Fibroblast of gingiva (primary cell): ENCODE data around the gene LAMA5.

ENCODE experiments used
- DNase-seq: peaks from one replicate; pipeline ENCODE4 v3.0.0-alpha.2; 2011; ENCODE audit warnings: low read depth

LAMA5 gene

GRCh38 chr20:62371588-62372041, 4.5 kb upstream of the LAMA5 start:
- DNase-seq: no peak

- DNase-seq: no peak
Observed at GRCh38 chr20:62370807-62371587, 3.9 kb upstream of the LAMA5 start.

- peak; percentile 61 for DNase-seq
Observed at GRCh38 chr20:62370115-62370806, 3.1 kb upstream of the LAMA5 start.

- no peak for DNase-seq
Observed at GRCh38 chr20:62369815-62370114, 2.7 kb upstream of the LAMA5 start.

GRCh38 chr20:62368976-62369814, 2.1 kb upstream of the LAMA5 start:
- DNase-seq: peak; percentile 60

GRCh38 chr20:62368392-62368975, 1.4 kb upstream of the LAMA5 start:
- DNase-seq: no peak

- no peak for DNase-seq
Observed at GRCh38 chr20:62367633-62368391, 700 bp upstream of the LAMA5 start.

GRCh38 chr20:62366370-62367135, 559 bp downstream of the LAMA5 start:
- DNase-seq: no peak

GRCh38 chr20:62365814-62366369, 1.2 kb downstream of the LAMA5 start:
- DNase-seq: no peak

GRCh38 chr20:62364911-62365736, 2.0 kb downstream of the LAMA5 start:
- DNase-seq: no peak

- DNase-seq: no peak
Observed at GRCh38 chr20:62363920-62364851, 2.9 kb downstream of the LAMA5 start.

GRCh38 chr20:62362991-62363919, 3.9 kb downstream of the LAMA5 start:
- DNase-seq: no peak

- DNase-seq: no peak
Observed at GRCh38 chr20:62362590-62362940, 4.5 kb downstream of the LAMA5 start.

GRCh38 chr20:62361799-62362589, 5.1 kb downstream of the LAMA5 start:
- no peak for DNase-seq

GRCh38 chr20:62360854-62361798, 6.0 kb downstream of the LAMA5 start:
- DNase-seq: no peak
